ENCODE results near the gene GPR173.

GPR173 gene

GRCh38 chrX:53089925-53090324, 41.3 kb downstream of the GPR173 start:
- DNase-seq = no peak

DNA sequence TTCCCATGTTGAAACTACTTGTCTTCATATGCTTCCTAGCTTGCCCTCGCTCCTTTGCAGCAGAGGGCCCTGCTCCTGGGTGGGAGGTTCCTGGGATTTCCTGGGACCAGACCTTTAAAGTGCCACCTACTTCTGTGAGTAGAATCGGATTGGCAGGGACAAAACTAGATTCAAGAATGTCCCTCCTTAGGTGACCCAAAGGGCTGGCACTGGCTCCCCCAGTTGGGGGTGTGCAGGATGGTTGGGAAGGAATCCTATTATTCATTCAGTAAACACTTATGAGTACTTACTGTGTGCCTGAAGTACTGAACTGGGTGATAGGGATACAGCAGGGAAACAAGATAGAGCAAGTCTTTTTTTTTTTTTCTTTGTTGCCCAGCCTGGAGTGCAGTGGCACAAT, 42.8 kb downstream of the GPR173 start:
- DNase-seq = no peak

DNA sequence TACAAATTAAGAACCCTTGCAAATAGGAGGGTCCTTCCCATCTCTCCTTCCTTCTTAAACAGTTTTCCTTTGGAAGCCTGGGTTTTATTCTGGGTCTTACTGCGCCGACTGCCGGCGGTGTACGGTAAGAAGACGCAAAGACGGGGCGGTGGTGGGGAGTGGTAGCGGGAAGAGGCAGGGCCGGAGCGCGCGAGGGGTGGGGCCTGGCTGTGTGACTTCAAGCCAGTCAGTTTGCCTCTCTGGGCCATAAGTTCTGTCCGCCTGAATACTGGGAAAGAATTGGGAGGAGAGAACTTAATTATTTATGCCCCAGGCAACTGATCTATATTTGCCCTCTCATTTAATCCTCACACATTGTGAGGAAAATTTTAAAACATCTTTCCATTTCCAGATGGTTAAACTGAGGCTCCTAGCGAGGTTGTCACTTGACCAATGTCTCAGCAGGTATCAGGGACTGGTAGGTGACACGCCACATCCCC, 44.6 kb downstream of the GPR173 start:
- peak; percentile 70 for DNase-seq

GRCh38 chrX:53093748-53094581, 45.4 kb downstream of the GPR173 start, which contains the start of gene KANTR:
Gene KANTR (plus strand): TSS chrX:53094142. CDS start chrX:53124273, 30,131 bp downstream.
- DNase-seq = peak; percentile 71

- no peak for DNase-seq
These were observed 46.0 kb downstream of the GPR173 start for GRCh38 chrX:53094582-53094905.

- DNase-seq = no peak
These were observed 47.2 kb downstream of the GPR173 start for GRCh38 chrX:53095796-53096195.

DNA sequence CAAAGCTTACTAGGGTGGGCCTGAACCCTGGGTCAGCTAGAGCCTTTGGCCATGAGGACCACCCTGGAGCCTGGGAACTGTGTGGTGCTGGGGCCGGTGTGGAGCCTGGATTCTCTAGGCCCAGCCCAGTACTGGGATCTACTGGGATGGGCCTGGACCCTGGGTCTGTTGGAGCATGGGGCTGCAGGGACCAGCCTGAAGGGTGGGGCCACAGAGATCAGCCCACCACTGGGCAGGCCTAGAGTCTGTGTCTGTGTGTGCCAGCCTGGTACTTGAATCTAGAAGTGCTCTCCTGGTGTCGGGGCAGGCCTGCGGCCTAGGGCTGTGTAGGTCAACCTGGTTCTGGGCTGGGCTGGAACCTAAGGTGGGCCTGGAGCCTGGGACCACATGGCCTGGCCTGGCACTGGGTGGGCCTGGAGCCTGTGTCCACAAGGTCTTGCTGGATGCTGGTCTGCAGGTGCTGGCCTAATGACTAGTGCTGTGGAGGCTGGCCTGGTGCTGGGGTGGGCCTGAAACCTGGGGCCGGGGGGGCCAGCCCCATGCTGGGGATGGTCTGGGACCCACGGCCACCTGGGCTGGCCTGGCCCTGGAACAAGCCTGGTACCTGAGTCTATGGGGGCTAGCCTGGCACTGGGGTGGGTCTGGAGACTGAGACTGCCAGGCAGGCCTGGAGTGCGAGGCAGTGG, 66.4 kb downstream of the GPR173 start:
- no peak for DNase-seq

DNA sequence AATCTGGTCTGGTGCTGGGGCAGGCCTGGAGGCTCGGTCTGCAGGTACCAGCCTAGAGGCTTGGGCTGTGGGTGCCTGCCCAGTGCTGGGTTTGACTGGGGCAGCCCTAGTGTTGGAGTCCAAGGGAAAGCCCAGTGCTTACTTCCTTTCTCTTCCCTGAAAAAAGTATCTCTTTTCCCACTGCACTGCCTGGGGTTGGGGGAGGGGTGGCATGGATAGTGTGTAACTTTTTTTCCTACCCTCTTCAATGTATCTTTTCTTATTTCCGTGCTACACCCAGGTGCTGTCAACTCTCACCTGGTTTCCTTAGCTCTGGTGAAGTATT, 66.9 kb downstream of the GPR173 start:
- DNase-seq = no peak

DNA sequence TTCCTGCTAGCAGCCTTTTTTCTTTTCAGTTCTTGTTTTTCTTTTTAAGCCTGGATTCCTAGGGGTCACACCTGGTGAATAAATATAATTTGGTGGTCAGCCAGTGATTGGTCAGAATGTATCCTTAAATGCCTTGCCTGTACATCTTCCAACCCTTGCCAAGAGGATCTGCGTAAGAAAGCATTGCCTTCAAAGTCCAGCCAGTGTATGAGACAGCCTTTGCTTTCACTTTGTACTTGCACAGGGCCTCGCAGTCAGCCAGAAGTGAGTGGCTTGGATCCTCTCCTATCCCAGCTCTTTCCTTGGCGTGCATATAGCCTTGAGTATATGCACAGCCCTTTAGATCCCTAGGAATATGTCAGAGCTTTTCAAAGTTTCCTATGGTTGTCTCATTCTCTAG, 67.5 kb downstream of the GPR173 start:
- no peak for DNase-seq

DNA sequence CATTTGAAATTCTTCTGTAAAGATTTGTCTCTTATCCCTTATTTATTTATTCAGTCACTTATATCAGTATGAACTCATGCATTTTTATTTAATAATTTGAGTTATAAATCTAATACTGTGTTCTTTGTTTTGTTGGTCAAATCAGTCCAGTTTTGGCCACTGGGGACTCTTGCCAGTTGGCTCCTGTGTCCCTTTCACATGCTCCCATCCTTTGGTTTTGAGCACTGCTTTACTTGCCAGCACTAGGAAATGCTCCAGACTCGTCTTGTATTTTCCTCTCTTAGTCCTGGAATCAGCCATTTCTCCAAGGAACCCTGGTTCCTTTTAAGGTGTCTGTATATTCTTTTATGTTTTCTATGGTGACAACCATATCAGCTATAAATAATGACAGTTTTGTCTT, 73.4 kb downstream of the GPR173 start:
- DNase-seq = no peak

- DNase-seq = no peak
These were observed 76.9 kb downstream of the GPR173 start for GRCh38 chrX:53125506-53125905.

DNA sequence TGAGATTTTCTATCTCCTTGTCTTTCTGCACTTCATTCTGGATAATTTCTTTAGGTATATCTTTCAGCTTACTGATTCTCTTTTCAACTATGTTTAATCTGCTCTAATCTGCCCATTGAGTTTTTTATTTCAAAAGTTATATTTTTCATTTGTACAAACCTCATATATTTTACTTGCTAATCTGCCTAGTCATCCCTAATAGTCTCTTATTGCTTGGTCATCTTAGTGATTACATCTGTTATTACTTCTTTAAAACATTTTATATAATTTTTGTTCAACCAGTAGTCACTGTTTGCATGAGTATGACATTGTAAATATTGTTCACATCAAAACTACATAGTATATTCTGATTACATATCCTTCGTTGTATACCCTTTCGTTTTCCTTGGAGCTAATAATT, 77.8 kb downstream of the GPR173 start:
- no peak for DNase-seq

DNA sequence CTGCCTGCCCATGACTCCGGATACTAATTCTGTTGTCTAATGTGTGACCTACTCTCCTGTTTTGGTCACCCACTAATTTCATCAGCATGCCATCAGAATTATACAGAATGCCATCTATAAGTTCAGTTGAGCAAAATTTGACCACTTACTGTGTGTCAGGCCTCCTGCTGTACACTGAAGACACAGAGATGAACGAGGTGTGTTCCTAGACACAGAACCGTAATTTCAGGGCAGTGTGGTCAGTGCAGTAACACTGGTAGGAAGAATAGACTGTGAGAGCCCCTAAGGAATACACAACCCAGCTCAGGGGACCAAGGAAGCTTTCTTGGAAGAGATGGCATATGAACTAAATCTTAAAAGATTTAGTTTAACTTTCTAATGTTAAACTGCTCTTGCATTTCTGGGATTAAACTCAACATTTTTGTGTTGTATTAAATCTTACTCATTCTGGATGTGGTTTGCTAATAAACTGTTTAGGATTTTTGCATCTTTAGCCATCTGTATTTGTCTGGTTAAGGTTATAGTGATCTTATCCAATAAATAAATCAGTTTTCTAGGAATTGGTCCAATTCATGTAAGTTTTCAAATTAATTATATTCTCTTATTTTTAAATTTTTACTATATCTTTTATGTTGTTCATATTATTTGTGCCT, 79.6 kb downstream of the GPR173 start:
- DNase-seq = no peak

All from activated CD4-positive, alpha-beta T cell treated with anti-CD3 and anti-CD28 coated beads, Interleukin-2, amount 50 U/mL, for 1 hour (primary cell).